SJCRH30 (cell line): ENCODE results near the gene EZR. TPM values are rescaled to one million over a fixed set of nuclear protein-coding genes. Genes with fewer than 3 reads are reported as not detected.

ENCODE experiments used
- total RNA-seq: library from RNA; depleted of rRNA; stranded (reverse); fragments of >200 nt; shearing (Covaris generic); gene quantifications from 2 replicates; pipeline ENCODE4 v1.2.3, GENCODE V29; 2014; rRNA removed

Gene EZR
- total RNA-seq, 1 experiment from 2014 or later = 44.6 TPM

Other genes starting within 250 kb of the EZR start
- gene DYNLT1, start 174.6 kb downstream of the EZR start, total RNA-seq = 99.1 and 104 TPM in 2 replicates
- gene SYTL3, start 169.3 kb downstream of the EZR start, total RNA-seq = 15.4 and 16.4 TPM in 2 replicates
- gene RSPH3, start 180.8 kb upstream of the EZR start, total RNA-seq = 1.2 and 1.8 TPM in 2 replicates
- gene TAGAP, start 225.6 kb upstream of the EZR start, total RNA-seq = 4.7 and 5.2 TPM in 2 replicates